ENCODE measurements around the gene MSI2.
"Not testable (repeated sequence)": the region's sequence is repeated elsewhere in the genome, so short reads cannot be mapped to it uniquely, and the experiment has no call there.

The MSI2 gene

GRCh38 chr17:57221366-57222350 lies 34.7 kb upstream of the MSI2 start:
- Histone ChIP-seq H2BK12ac (ENCODE audit: low read length) (no peak overlapping the region), H3K4ac (ENCODE audit: low read depth, low read length) (no peak overlapping the region), H3K79me1 (ENCODE audit: low read length) (no peaks in the 10 kb centered on the region), H3K36me3 (ENCODE audit: control insufficient read depth in 1 of 2, insufficient read depth in 2 of 2, low read length in 2 of 2) (no peaks in the 10 kb centered on the region), H3K4me1 (ENCODE audit: control insufficient read depth in 1 of 2, insufficient read depth in 2 of 2, low read length in 2 of 2) (no peaks in the 10 kb centered on the region), H3K27me3 (ENCODE audit: insufficient read depth, low read length) (no peaks in the 10 kb centered on the region), H3K9me3 (ENCODE audit: insufficient read depth, low read depth, low read length) (no peaks in the 10 kb centered on the region), H2AK5ac (ENCODE audit: low read length) (no peak overlapping the region), H3K4me3 (ENCODE audit: low read depth, low read length) (no peak overlapping the region), H3K14ac (ENCODE audit: low read length) (no peak overlapping the region), H3K4me2 (ENCODE audit: low read length) (no peak overlapping the region), H3K27ac (ENCODE audit: low read depth, low read length) (no peak overlapping the region), H3K23ac (ENCODE audit: low read length) (no peak overlapping the region), H4K12ac (ENCODE audit: low read depth, low read length) (no peak overlapping the region), H3K9ac (ENCODE audit: low read length) (no peak overlapping the region), H3K18ac (ENCODE audit: low read length) (no peak overlapping the region), H2BK120ac (ENCODE audit: insufficient read depth, low read length, poor library complexity) (no peak overlapping the region), H4K91ac (ENCODE audit: low read depth, low read length) (no peak overlapping the region), H3K79me2 (ENCODE audit: control insufficient read depth, insufficient read depth, low read length, poor library complexity) (no peaks in the 10 kb centered on the region), H2AFZ (ENCODE audit: insufficient read depth, low read length, poor library complexity) (no peak overlapping the region), H2BK5ac (ENCODE audit: low read depth, low read length, poor library complexity) (no peak overlapping the region), H4K8ac (ENCODE audit: low read depth, low read length) (no peak overlapping the region)
- WGBS (ENCODE audit: extremely low coverage, insufficient coverage, insufficient read length) = no CpG with 5 or more reads among the region's 3 CpGs
- no peak for DNase-seq

DNA sequence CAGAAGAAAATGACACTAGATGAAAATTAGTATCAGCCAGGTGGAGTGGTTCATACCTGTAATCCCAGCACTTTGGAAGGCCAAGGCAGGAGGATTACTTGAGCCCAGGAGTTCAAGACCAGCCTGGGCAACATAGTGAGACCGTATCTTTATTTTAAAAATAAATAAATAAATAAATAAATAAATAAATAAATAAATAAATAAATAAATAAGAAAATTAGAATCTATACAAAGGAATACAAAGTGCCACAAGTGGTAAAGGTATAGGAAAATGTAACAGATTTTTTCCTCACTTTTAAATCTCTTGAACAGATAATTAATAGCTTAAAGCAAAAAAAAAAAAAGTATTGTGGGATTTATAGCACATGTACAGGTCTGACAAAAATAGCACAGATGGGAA lies 33.9 kb upstream of the MSI2 start:
- H3K4me1 ChIP-seq (ENCODE audit: control insufficient read depth in 1 of 2, insufficient read depth in 2 of 2, low read length in 2 of 2); H3K4me3 ChIP-seq (ENCODE audit: low read depth, low read length); H2AK5ac ChIP-seq (ENCODE audit: low read length); H3K36me3 ChIP-seq (ENCODE audit: control insufficient read depth in 1 of 2, insufficient read depth in 2 of 2, low read length in 2 of 2); H4K8ac ChIP-seq (ENCODE audit: low read depth, low read length); H3K4ac ChIP-seq (ENCODE audit: low read depth, low read length); H2AFZ ChIP-seq (ENCODE audit: insufficient read depth, low read length, poor library complexity); H3K18ac ChIP-seq (ENCODE audit: low read length); H3K9me3 ChIP-seq (ENCODE audit: insufficient read depth, low read depth, low read length); H2BK120ac ChIP-seq (ENCODE audit: insufficient read depth, low read length, poor library complexity); H4K12ac ChIP-seq (ENCODE audit: low read depth, low read length); H3K27ac ChIP-seq (ENCODE audit: low read depth, low read length); H3K27me3 ChIP-seq (ENCODE audit: insufficient read depth, low read length); H3K14ac ChIP-seq (ENCODE audit: low read length); H3K9ac ChIP-seq (ENCODE audit: low read length); H3K4me2 ChIP-seq (ENCODE audit: low read length); H2BK12ac ChIP-seq (ENCODE audit: low read length); H4K91ac ChIP-seq (ENCODE audit: low read depth, low read length); H3K23ac ChIP-seq (ENCODE audit: low read length); DNase-seq; H3K79me1 ChIP-seq (ENCODE audit: low read length); H2BK5ac ChIP-seq (ENCODE audit: low read depth, low read length, poor library complexity); H3K79me2 ChIP-seq (ENCODE audit: control insufficient read depth, insufficient read depth, low read length, poor library complexity): not testable (repeated sequence)
- WGBS (ENCODE audit: extremely low coverage, insufficient coverage, insufficient read length) = no CpG with 5 or more reads among the region's 1 CpG

- no peak overlapping the region for H3K4me2 ChIP-seq (ENCODE audit: low read length)
- H3K9ac ChIP-seq (ENCODE audit: low read length) = no peak overlapping the region
- no peak overlapping the region for H4K91ac ChIP-seq (ENCODE audit: low read depth, low read length)
- no peak overlapping the region for H3K23ac ChIP-seq (ENCODE audit: low read length)
- H2AFZ ChIP-seq (ENCODE audit: insufficient read depth, low read length, poor library complexity) = no peak overlapping the region
- no peaks in the 10 kb centered on the region for H3K79me2 ChIP-seq (ENCODE audit: control insufficient read depth, insufficient read depth, low read length, poor library complexity)
- no peak overlapping the region for H3K18ac ChIP-seq (ENCODE audit: low read length)
- H2BK12ac ChIP-seq (ENCODE audit: low read length) = no peak overlapping the region
- no peak overlapping the region for H2AK5ac ChIP-seq (ENCODE audit: low read length)
- no peak overlapping the region for H4K12ac ChIP-seq (ENCODE audit: low read depth, low read length)
- H3K14ac ChIP-seq (ENCODE audit: low read length) = no peak overlapping the region
- no peak overlapping the region for H4K8ac ChIP-seq (ENCODE audit: low read depth, low read length)
- no peaks in the 10 kb centered on the region for H3K9me3 ChIP-seq (ENCODE audit: insufficient read depth, low read depth, low read length)
- no peaks in the 10 kb centered on the region for H3K4me1 ChIP-seq (ENCODE audit: control insufficient read depth in 1 of 2, insufficient read depth in 2 of 2, low read length in 2 of 2)
- H3K79me1 ChIP-seq (ENCODE audit: low read length) = no peaks in the 10 kb centered on the region
- H3K4me3 ChIP-seq (ENCODE audit: low read depth, low read length) = no peak overlapping the region
- H2BK5ac ChIP-seq (ENCODE audit: low read depth, low read length, poor library complexity) = no peak overlapping the region
- H2BK120ac ChIP-seq (ENCODE audit: insufficient read depth, low read length, poor library complexity) = no peak overlapping the region
- H3K36me3 ChIP-seq (ENCODE audit: control insufficient read depth in 1 of 2, insufficient read depth in 2 of 2, low read length in 2 of 2) = no peaks in the 10 kb centered on the region
- WGBS (ENCODE audit: extremely low coverage, insufficient coverage, insufficient read length) = no CpG with 5 or more reads among the region's 2 CpGs
- no peaks in the 10 kb centered on the region for H3K27me3 ChIP-seq (ENCODE audit: insufficient read depth, low read length)
- H3K4ac ChIP-seq (ENCODE audit: low read depth, low read length) = no peak overlapping the region
- no peak for DNase-seq
- no peak overlapping the region for H3K27ac ChIP-seq (ENCODE audit: low read depth, low read length)
These were observed 31.2 kb upstream of the MSI2 start for GRCh38 chr17:57225127-57225526.

DNA sequence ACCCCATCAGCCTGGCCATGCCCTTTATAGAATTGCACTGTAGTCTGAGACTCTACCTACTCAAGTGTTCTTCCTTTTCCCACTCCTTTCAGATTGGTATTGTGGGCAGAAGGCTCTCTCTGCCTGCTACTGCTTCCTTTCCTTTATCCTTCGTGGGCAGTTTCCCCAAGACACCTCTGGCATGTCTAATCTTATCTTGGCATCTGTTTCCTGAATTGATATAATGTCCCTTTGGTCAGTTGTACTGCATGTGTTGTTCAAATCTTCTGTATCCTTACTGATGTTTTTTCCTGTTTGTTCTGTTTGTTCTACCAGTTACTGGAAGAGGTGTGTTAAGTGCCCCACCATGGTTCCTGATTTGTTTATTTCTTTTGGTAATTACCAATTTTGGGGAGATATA lies 29.5 kb upstream of the MSI2 start:
- H3K4me2 ChIP-seq (ENCODE audit: low read length) = no peak overlapping the region
- H3K14ac ChIP-seq (ENCODE audit: low read length) = no peak overlapping the region
- no peaks in the 10 kb centered on the region for H3K79me2 ChIP-seq (ENCODE audit: control insufficient read depth, insufficient read depth, low read length, poor library complexity)
- no peak overlapping the region for H2BK120ac ChIP-seq (ENCODE audit: insufficient read depth, low read length, poor library complexity)
- no peaks in the 10 kb centered on the region for H3K9me3 ChIP-seq (ENCODE audit: insufficient read depth, low read depth, low read length)
- H2BK5ac ChIP-seq (ENCODE audit: low read depth, low read length, poor library complexity) = no peak overlapping the region
- H4K8ac ChIP-seq (ENCODE audit: low read depth, low read length) = no peak overlapping the region
- no peaks in the 10 kb centered on the region for H3K4me1 ChIP-seq (ENCODE audit: control insufficient read depth in 1 of 2, insufficient read depth in 2 of 2, low read length in 2 of 2)
- H3K4me3 ChIP-seq (ENCODE audit: low read depth, low read length) = no peak overlapping the region
- no peak overlapping the region for H4K12ac ChIP-seq (ENCODE audit: low read depth, low read length)
- WGBS (ENCODE audit: extremely low coverage, insufficient coverage, insufficient read length) = no CpG with 5 or more reads among the region's 1 CpG
- H3K79me1 ChIP-seq (ENCODE audit: low read length) = no peaks in the 10 kb centered on the region
- H2AK5ac ChIP-seq (ENCODE audit: low read length) = no peak overlapping the region
- no peak for DNase-seq
- H2BK12ac ChIP-seq (ENCODE audit: low read length) = no peak overlapping the region
- H4K91ac ChIP-seq (ENCODE audit: low read depth, low read length) = no peak overlapping the region
- no peak overlapping the region for H2AFZ ChIP-seq (ENCODE audit: insufficient read depth, low read length, poor library complexity)
- H3K4ac ChIP-seq (ENCODE audit: low read depth, low read length) = no peak overlapping the region
- H3K18ac ChIP-seq (ENCODE audit: low read length) = no peak overlapping the region
- no peak overlapping the region for H3K9ac ChIP-seq (ENCODE audit: low read length)
- H3K27me3 ChIP-seq (ENCODE audit: insufficient read depth, low read length) = no peaks in the 10 kb centered on the region
- no peaks in the 10 kb centered on the region for H3K36me3 ChIP-seq (ENCODE audit: control insufficient read depth in 1 of 2, insufficient read depth in 2 of 2, low read length in 2 of 2)
- H3K23ac ChIP-seq (ENCODE audit: low read length) = no peak overlapping the region
- H3K27ac ChIP-seq (ENCODE audit: low read depth, low read length) = no peak overlapping the region
